H1 (cell line): ENCODE results near the gene SGO2.

Experiments used
- BRCA1 ChIP-seq: IDR thresholded peaks from 2 replicates; pipeline ENCODE4 v1.6.1; 2012; ENCODE audit warnings: low read depth, low read length, improper control_type of control experiment
- CBX8 ChIP-seq: fragments of 300-800, 300-1000 bp; sonication (generic); IDR thresholded peaks from 2 replicates; pipeline ENCODE4 v1.7.1; 2016; ENCODE audit warnings: low read depth, low read length, borderline replicate concordance
- CTCF ChIP-seq, 3 experiments: IDR thresholded peaks; 1 replicate in 2 of 3; 2 replicates in 1 of 3; pipeline versions ENCODE4 v1.5.1 to v1.6.1; 2011; ENCODE audit warnings: low read length in 3 of 3, mild to moderate bottlenecking in 3 of 3, inconsistent platforms in 2 of 3, low read depth in 1 of 3, moderate library complexity in 1 of 3; ENCODE audit not compliant: insufficient read depth in 1 of 3; ENCODE audit errors: control extremely low read depth in 1 of 3
- POLR2A ChIP-seq, 2 experiments: IDR thresholded peaks; 1 replicate in 1 of 2; 2 replicates in 1 of 2; pipeline ENCODE4 v1.6.1; 2011; ENCODE audit warnings: low read depth in 2 of 2, low read length in 2 of 2, mild to moderate bottlenecking in 2 of 2; ENCODE audit errors: control extremely low read depth in 1 of 2
- SIN3A ChIP-seq, 2 experiments: IDR thresholded peaks in 1 of 2; conservative IDR thresholded peaks in 1 of 2; 2 replicates each; pipeline ENCODE4 v1.6.1; 2011 to 2012; ENCODE audit warnings: low read length in 2 of 2, improper control_type of control experiment in 1 of 2, low read depth in 1 of 2, mild to moderate bottlenecking in 1 of 2
- YY1 ChIP-seq: IDR thresholded peaks from 2 replicates; pipeline ENCODE4 v1.6.1; 2011; ENCODE audit warnings: low read depth, mild to moderate bottlenecking, low read length

GRCh38 chr2:200616193-200616592, 90.2 kb downstream of the SGO2 start:
- TF ChIP-seq CTCF (IDR thresholded peaks at IDR 0.05; ENCODE audit: control extremely low read depth in 1 of 3, insufficient read depth in 1 of 3, low read depth in 1 of 3, low read length in 3 of 3): no peak
- no peak for TF ChIP-seq BRCA1
- TF ChIP-seq CBX8: no peak
- TF ChIP-seq YY1: no peak
- TF ChIP-seq SIN3A (conservative IDR thresholded peaks at IDR 0.05 in 1 of 2, IDR thresholded peaks at IDR 0.05 in 1 of 2; ENCODE audit: low read depth in 1 of 2, low read length in 2 of 2): no peak
- TF ChIP-seq POLR2A (IDR thresholded peaks at IDR 0.05; ENCODE audit: control extremely low read depth in 1 of 2, low read depth in 2 of 2, low read length in 2 of 2): no peak
